ENCODE results near the gene RGS7BP.

RGS7BP gene

GRCh38 chr5:64576250-64576649 is 70.4 kb downstream of the RGS7BP start:
- no peak for TF ChIP-seq CTCF (IDR thresholded peaks at IDR 0.05; ENCODE audit: low read depth, low read length, missing control alignments)
- no peak for DNase-seq (ENCODE audit: low read depth)
- H3K4me3 ChIP-seq (ENCODE audit: low read depth, low read length): no peak overlapping the region

GRCh38 chr5:64585646-64586045 is 79.8 kb downstream of the RGS7BP start:
- H3K4me3 ChIP-seq (ENCODE audit: low read depth, low read length): no peak overlapping the region
- TF ChIP-seq CTCF (IDR thresholded peaks at IDR 0.05; ENCODE audit: low read depth, low read length, missing control alignments): no peak
- DNase-seq (ENCODE audit: low read depth): no peak

GRCh38 chr5:64587370-64587769 is 81.6 kb downstream of the RGS7BP start:
- TF ChIP-seq CTCF (IDR thresholded peaks at IDR 0.05; ENCODE audit: low read depth, low read length, missing control alignments): no peak
- no peak overlapping the region for H3K4me3 ChIP-seq (ENCODE audit: low read depth, low read length)
- no peak for DNase-seq (ENCODE audit: low read depth)

GRCh38 chr5:64592730-64593341 is 87.0 kb downstream of the RGS7BP start:
- H3K4me3 ChIP-seq (ENCODE audit: low read depth, low read length): no peak overlapping the region
- DNase-seq (ENCODE audit: low read depth): no peak
- no peak for TF ChIP-seq CTCF (IDR thresholded peaks at IDR 0.05; ENCODE audit: low read depth, low read length, missing control alignments)

- DNase-seq (ENCODE audit: low read depth): no peak
- TF ChIP-seq CTCF (IDR thresholded peaks at IDR 0.05; ENCODE audit: low read depth, low read length, missing control alignments): no peak
- H3K4me3 ChIP-seq (ENCODE audit: low read depth, low read length): no peak overlapping the region
These were observed 88.2 kb downstream of the RGS7BP start for GRCh38 chr5:64594025-64594424.

- TF ChIP-seq CTCF (IDR thresholded peaks at IDR 0.05; ENCODE audit: low read depth, low read length, missing control alignments): no peak
- no peak for DNase-seq (ENCODE audit: low read depth)
These were observed 88.8 kb downstream of the RGS7BP start for GRCh38 chr5:64594601-64595000.

More at GRCh38 chr5:64594601-64595000, 88.8 kb downstream of the RGS7BP start:
- no peak overlapping the region for H3K4me3 ChIP-seq (ENCODE audit: low read depth, low read length)
